GM12875 (cell line): ENCODE data around the gene HAPLN1.

Source experiments
- H3K4me3 ChIP-seq: one replicate; pipeline ENCODE4 v1.5.1; 2011; ENCODE audit warnings: low read depth, low read length, control low read depth
- CTCF ChIP-seq: IDR thresholded peaks from 2 replicates; pipeline ENCODE4 v1.5.1; 2011; ENCODE audit warnings: low read depth, mild to moderate bottlenecking, control low read depth, inconsistent platforms, low read length, moderate library complexity, borderline replicate concordance; ENCODE audit not compliant: insufficient read depth

The HAPLN1 gene

DNA sequence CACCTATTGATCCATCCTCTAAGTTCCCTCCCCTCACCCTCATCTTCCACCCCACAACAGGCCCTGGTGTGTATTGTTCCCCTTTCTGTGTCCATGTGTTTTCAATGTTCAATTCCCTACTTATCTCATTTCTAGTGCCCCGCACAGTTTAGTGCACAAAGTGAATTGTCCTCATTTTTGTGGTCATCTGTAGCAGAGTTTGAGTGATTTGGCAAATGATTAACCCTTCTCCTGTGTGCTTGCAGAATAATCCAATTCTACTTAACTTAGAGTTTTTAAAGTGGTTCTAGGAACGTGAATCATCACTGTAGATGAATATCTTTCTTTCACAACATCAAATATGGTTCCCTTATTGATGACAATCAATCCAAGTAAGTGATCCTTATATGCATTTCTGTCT is 6.3 kb upstream of the HAPLN1 start:
- no peak overlapping the region for H3K4me3 ChIP-seq
- no peak for TF ChIP-seq CTCF

GRCh38 chr5:83724935-83725334 is 4.3 kb upstream of the HAPLN1 start:
- TF ChIP-seq CTCF = no peak
- H3K4me3 ChIP-seq = no peak overlapping the region

- H3K4me3 ChIP-seq = no peak overlapping the region
Measured at GRCh38 chr5:83724001-83724400, 3.3 kb upstream of the HAPLN1 start.

DNA sequence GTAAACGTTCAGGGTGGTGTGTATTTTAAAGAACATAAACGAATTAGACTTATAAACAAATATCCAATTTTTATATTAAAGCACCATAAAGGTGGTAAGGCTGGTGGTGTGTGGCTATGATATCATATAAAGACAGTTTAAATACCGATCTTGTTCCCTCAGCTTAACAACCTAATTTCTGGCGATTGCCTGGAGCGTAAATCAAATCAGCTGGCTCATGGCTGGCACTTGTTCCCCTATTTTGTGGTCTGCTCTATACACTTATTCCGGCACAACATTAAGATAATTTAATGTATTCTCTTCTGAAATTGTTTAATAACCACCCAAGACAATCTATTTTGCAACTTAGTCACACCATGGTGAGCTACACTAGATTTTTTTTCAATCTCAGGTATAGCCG is 2.4 kb upstream of the HAPLN1 start:
- H3K4me3 ChIP-seq = no peak overlapping the region
- TF ChIP-seq CTCF = no peak

More at GRCh38 chr5:83724001-83724400, 3.3 kb upstream of the HAPLN1 start:
- TF ChIP-seq CTCF = no peak

GRCh38 chr5:83721953-83722901 is 1.6 kb upstream of the HAPLN1 start:
- peak overlapping the region; percentile 16 for H3K4me3 ChIP-seq

DNA sequence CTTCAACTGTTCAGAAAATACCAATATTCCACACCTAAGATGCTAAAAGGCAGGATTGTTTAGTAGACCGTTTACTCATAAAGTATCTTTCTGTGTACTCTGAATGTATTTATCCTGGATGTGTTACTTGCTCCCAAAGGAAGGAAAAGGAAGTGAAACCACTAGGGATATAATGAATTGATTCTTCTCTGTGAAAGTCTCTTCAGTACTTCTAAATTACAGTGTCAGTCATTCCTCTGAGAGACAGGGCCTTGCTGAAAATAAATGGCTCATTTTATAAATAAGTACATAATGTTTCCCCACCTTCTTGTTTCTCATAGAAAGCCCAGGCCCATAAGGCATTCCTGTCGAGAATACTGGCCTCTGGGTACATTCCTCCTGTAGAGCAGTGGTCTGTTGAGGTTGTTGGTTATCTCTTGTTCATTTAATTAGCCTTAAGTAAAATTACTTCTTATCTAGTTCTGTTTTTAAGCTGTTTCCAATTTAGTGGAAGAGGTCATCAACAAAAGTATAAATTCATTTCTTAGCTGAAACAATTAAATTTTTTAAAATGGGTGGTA is 1.6 kb downstream of the HAPLN1 start:
- no peak overlapping the region for H3K4me3 ChIP-seq
- TF ChIP-seq CTCF = no peak

More at GRCh38 chr5:83721953-83722901, 1.6 kb upstream of the HAPLN1 start:
- peak; percentile 53; the same call in 1 of the 2 replicates for TF ChIP-seq CTCF
